GM19324 (cell line): Measurements from ENCODE around the gene MYOM1.

ENCODE experiments used
- ATAC-seq: cut with Tn5 transposase; IDR thresholded peaks from one replicate; pipeline ENCODE4 v1.9.1; 2021; ENCODE audit warnings: mild to moderate bottlenecking, moderate library complexity; ENCODE audit not compliant: unreplicated experiment, low FRiP score

MYOM1 gene

GRCh38 chr18:3219631-3220335, at the start of gene MYOM1:
TSS of gene MYOM1 (minus strand) at chr18:3219968. CDS start at chr18:3215223, 4,745 bp downstream.
- no peak for ATAC-seq

DNA sequence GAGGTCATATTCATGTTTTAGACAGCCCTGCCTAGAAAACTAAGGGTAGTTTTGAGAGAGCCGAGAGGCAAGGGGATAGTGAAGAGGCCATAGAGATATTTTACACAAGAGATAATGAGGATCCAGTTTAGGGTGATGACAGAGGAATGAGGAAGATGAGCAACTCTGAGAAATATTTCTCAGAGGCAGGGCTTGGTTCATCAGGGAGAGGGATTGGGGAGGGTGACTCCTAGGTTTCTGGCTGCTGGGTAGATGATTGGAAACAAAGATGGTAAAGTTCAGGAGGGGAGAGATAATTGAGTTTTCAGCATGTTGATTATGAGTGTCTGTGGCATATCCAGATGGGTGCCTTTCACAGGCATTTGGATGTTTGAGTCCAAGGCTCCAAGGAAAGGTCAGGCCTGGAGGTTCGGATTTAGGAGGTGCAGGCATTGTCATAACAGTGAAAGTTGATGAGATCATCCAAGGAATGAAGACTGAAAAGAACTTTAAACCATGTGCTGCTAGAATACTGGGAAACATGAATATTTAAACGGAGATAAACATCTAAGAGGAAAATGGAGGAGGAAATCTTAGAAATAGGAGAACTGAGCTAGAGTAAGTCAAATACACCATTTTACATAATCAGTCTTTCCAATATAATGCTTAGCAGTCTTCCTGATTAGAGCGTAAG, 49.6 kb upstream of the MYOM1 start:
- no peak for ATAC-seq

DNA sequence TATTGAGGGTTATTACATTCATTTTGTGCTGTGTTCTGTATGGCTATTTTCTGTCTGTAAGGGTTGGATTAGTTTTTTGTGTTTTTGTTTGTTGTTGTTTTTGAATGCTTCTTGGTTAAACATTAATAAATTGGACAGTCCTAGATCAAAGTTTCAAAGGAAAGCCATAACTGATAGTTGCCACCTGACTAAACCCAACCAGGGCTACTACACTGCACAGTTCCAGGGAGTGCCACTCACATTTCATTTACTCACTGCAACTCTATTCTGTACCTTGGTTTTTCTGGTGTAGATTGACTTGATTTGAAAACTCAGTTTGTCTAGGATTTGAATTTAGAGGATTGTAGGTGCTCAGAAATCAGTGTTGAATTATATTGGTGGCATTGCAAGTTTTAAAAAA, 48.5 kb upstream of the MYOM1 start:
- ATAC-seq, result no peak

DNA sequence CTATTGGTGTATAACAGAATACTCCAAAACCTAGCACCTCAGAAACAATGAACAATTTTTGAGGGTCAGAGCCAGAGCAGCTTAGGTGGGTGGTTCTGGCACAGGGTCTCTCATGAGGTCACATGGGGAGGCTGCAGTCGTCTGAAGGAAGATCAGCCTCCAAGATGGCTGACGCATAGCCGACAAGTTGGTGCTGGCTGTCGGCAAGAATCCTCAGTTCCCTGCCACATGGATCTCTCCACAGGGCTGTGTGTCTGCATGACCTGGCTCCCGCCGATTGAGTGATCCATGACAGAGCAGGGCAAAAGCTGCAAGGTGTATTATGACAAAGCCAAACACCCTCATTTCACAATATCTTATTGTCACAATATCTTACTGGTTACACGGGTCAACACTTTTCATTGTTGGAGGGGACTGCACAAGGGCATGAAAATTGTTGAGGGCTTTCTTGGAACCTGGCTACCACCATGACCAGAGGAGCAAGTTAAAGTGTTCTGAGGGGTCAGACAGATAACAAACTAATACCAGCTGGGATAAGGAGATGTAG, 46.4 kb upstream of the MYOM1 start:
- no peak for ATAC-seq

- ATAC-seq, result no peak
These were observed 45.8 kb upstream of the MYOM1 start for GRCh38 chr18:3265564-3266033.

- no peak for ATAC-seq
These were observed 44.6 kb upstream of the MYOM1 start for GRCh38 chr18:3264362-3264761.

- ATAC-seq, result no peak
These were observed 43.4 kb upstream of the MYOM1 start for GRCh38 chr18:3263132-3263700.

GRCh38 chr18:3262234-3263131, 42.7 kb upstream of the MYOM1 start:
- peak; percentile 42 for ATAC-seq

GRCh38 chr18:3261373-3262233, 41.8 kb upstream of the MYOM1 start, which contains the start of gene MYL12B:
TSS of gene MYL12B (plus strand) at chr18:3262133. CDS start at chr18:3272899, 10,766 bp downstream.
- peak; percentile 95 for ATAC-seq

DNA sequence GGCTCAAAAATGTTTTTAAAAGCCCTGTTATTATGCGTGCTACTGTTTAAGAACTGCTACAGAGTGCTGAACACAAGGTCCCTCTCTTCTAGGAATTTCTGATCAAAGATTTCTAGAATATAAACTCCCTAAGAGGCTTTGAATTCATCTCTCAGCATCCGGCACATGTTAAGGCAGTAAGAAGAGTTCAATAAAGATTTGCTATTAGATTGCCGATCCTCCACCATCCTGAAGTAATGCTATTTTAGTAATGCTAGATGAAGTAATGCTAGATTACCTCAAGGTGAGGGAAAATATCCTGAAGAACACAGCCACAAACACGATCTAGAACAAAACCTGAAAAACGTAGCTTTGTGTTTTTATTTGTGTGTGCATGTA, 41.2 kb upstream of the MYOM1 start:
- ATAC-seq, result no peak

- ATAC-seq, result no peak
These were observed 37.9 kb upstream of the MYOM1 start for GRCh38 chr18:3257627-3258120.

DNA sequence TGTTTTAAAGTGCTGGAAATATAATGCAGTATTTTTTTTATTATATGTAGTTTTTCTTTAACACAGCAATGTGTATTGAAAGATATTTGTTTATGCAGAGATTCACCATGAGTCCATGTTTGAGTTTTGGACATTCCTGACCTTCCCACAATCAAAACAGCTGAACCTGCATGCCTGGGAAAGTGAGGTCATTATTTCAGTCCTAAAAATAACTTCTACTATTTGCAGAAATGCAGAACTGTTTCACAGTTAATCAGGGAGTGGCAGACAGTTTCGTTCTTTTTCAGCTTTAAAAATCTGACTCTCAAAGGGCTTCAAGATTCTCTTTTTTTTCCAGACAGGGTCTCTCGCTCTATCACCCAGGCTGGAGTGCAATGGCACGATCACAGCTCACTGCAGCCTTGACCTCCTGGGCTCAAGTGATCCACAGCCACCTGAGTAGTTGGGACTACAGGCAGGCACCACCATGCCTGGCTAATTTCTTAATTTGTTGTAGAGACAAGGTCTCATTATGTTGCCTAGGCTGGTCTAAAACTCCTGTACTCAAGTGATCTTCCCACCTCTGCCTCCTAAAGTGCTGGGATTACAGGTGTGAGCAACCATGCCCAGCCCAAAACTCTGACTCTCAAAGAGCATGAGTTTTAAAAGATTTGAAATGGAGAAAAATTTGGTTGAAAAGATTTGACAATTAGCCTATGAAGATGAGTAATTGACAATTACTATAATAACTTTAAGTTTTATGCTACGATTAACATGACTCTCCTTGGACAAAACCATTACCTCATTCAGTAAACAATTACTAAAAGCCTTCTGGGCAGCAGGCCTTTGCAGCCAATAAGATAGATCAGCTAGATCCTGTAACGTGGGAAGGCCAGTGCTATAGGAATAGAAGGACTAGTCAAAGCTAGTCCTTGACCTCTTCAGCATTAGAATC, 37.2 kb upstream of the MYOM1 start:
- no peak for ATAC-seq

- no peak for ATAC-seq
These were observed 35.9 kb upstream of the MYOM1 start for GRCh38 chr18:3255611-3256165.

- no peak for ATAC-seq
These were observed 35.0 kb upstream of the MYOM1 start for GRCh38 chr18:3254725-3255124.

- no peak for ATAC-seq
These were observed 33.1 kb upstream of the MYOM1 start for GRCh38 chr18:3252843-3253242.

DNA sequence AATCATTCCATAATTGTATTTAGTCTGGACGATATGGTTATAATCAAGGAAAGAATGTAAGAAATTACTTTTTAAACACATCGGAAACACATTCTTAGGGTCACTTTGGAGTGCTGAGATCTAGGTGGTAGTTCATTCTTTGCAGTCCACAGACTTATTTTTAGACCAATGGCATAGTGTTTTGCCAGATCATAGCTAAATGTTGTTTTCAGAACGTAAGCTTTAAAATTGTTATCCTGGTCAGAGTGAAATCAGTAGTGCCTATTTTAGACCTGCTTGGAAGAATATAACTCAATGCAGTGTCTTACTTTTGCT, 32.2 kb upstream of the MYOM1 start:
- no peak for ATAC-seq

- ATAC-seq, result no peak
These were observed 31.6 kb upstream of the MYOM1 start for GRCh38 chr18:3251249-3251962.
